ENCODE measurements around the gene CPOX.

CPOX gene

DNA sequence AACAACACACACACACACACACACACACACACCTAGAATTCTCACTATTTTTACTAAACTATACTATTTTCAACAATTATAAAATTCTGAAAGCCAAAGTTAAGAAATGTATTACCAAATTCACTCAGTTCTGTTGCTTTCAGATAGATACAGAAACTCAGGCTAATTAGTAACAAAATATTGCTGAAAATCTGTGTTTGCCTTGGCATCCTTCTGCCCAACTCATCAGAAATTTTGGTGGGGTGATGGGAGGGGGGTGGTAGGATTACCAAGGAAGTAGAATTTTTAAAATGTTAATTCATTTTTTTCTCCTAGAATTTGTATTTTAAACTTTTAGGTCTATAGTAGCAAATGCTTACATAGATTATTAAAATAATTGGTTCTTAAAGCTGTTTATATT, 2.7 kb upstream of the CPOX start:
- no peak for DNase-seq (ENCODE audit: low spot score)

DNA sequence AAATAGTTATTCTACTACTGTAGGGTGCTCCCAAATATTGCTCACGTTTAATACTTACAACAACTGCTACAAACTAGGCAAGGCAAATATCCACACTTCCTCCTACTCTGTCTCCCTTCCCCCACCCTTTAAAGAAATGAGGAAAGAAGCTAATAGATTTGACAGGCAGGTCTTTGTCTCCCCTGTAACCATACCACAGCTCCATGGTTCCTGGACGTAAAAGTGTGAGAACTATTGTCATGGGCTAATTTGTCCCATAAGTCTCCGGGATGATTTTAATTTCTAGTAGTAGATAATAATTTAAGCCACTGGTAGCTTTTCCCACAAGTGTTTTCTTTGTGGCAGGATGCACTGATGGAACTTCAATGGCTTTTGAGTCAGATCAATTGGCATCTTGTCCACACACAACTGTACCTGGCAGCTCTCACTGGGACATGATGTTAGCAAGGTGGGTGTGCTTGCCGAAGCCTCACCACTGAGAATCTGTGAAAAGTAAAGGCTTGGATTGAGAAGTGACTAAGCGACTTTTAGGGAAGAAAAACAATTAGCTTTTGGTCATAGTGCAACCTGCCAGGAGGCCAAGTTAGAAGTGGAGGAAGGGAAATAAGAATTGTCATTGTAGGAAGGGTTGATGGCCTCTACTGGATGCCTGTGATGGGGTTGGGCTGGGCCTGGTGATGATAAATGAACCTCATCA, 1.4 kb upstream of the CPOX start:
- DNase-seq (ENCODE audit: low spot score): no peak

DNA sequence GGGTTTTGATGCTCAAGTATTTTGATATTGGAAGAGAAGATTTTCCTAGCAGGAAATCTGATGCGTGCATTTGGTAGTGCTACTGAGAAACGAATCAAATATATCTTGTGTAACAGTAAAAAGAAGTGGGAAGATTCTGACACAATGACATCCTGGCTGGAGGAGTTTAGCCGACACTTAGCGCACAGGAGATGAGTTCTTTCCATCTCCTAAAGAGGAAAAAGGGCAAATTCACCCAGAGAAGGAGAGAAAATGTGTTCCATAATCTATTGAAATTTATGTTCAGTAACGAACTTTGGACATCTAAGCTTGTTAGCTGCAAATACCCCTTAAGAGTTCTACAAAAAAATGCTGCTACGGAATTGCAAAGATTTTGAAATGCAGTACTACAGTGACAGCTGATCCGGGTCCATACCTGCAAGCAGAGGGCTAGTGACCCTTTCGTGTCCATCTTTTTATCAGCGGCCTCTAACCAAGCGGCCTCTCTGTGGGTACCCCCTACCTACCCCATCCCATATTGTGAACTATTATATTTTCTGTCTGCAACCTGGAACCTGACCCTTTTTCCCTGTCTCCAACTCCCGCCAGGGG, 971 bp downstream of the CPOX start:
- no peak for DNase-seq (ENCODE audit: low spot score)

DNA sequence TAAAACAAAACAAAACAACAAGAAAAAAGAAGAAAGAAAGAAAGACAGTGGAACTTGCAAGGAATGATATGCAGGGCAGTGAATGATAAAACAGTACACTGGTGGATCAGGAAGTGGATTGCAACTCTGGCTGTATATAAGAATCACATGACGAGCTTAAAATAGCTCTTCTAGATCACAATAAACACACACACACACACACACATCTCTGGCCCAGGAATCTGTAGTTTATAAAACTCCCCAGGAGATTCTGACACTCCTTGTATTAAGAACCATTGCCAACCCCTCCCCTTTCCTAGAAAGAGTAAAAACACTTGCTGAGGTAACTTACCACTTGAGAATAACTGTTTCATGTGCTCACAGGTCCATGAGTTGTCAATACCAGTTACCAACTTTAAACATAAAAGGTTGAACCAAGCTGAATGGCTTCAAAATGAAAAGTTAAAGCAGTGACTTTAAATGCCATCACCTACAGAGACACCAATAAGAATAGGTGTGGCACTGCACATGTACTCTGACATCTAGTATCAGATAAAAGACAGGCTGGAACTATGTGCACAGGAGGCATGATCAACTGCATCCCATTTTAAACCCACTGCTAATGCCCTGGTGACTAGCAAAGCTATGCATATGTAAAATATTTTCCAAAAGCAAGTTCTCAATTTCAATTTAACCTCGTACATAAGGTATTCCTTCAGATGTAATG, 3.9 kb downstream of the CPOX start:
- no peak for DNase-seq (ENCODE audit: low spot score)

DNA sequence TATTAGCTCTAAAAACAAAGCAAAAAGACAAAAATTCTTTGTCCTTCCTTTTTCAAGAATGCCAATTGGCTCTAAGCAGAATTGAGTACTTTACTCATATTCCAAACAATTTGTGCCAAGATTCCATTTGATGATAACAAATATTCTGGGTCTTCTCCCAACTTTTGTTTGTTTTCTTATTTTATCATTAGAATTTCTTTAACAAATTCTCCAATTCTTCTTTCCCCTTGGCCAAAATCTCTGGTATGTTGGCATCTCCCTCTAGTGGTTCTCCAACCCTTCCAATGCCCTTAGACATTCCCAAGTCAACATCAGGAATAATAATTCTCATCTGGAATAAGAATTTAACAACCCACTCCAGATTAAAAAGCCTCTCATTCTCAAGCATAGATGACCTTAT, 5.3 kb downstream of the CPOX start:
- no peak for DNase-seq (ENCODE audit: low spot score)

DNA sequence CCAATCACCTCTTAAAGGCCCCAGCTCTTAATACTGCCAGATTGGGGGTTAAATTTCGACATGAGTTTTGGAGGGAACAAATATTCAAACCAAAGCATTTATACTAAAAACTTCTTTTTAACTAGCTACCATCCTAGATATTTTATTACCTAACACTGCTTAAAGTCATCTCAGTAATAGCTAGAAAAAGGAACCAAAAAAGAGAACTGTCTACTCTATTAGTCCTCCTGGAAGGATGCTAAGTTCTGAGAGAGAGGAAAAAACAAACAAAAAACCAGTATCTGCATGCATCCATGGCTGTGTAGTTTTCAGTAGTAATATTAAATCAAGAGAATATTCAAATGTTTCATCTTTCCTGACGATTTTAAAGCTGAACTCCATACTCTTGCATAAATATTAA, 5.8 kb downstream of the CPOX start:
- DNase-seq (ENCODE audit: low spot score): no peak

DNA sequence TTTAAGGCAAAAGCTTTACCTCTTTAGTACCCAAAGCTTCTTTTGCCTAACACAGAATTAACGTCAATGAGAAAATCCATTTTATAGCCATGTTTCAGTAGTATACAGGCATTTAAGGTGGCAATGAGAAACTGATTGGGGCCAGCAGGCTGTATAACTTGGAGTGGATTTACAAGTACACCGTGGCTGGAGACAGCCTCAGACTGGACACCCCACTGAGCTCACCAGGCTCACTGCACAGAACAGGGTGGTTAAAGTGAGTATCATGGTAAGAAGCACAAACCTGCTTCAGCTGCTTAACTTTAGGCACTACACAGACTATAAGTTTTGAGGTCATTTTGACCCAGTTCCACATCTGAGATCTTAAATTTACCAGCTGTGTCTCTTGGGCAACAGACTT, 8.9 kb downstream of the CPOX start:
- DNase-seq (ENCODE audit: low spot score): no peak

DNA sequence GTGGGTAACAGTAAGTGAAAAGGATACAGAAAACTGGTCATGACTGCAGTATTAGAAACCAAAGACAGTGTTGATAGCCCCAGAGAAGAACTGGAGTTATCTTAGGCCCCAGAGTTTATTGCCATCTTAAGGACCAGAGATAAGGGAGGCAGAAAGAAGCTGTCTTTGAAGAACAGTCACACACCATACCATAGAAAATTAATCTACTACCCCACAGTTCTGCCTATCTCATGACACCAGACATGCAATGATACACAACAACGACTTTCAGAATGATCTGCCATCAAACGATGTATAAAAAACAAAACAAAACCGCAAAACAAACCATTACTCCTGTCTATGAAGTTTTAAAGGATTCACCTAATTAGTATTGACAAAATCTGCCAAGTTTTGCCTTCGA, 9.6 kb downstream of the CPOX start:
- no peak for DNase-seq (ENCODE audit: low spot score)

DNA sequence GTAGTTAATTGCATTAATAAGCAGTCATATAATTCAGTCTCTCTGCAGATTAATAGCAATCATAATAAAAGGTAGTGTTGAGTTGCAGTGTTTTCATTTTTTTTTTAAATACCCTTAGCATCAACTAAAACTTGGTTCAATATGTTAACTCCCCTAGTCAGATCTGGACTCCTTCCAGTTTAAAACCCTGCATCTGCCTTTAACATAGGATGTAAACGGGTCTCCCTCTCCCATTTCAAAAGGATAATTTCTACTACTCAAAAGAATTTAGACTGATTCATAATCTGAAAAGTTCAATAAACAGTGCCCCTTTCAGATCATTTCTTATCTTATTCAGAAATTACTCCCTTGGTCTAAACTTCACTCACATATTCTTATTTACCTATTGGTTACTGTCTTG, 11.4 kb downstream of the CPOX start:
- DNase-seq (ENCODE audit: low spot score): no peak

DNA sequence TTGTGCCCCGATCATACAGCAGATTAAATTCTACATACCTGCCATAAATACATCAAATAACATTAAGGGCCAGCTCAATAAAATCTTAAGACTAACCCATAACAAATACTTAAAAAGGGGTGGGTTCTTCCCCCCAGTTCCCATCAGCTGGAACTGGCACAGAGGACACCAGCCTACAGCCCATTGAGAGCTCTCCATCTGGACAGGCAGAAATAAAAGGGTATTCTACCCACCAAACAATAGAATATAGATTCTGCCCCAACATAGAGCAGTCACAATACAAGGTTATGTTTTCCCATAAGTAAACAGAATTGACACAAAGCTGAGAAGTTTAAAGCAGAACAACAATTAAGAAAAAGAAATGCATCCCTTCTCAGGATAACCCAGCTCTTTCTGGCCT, 11.9 kb downstream of the CPOX start:
- no peak for DNase-seq (ENCODE audit: low spot score)

DNA sequence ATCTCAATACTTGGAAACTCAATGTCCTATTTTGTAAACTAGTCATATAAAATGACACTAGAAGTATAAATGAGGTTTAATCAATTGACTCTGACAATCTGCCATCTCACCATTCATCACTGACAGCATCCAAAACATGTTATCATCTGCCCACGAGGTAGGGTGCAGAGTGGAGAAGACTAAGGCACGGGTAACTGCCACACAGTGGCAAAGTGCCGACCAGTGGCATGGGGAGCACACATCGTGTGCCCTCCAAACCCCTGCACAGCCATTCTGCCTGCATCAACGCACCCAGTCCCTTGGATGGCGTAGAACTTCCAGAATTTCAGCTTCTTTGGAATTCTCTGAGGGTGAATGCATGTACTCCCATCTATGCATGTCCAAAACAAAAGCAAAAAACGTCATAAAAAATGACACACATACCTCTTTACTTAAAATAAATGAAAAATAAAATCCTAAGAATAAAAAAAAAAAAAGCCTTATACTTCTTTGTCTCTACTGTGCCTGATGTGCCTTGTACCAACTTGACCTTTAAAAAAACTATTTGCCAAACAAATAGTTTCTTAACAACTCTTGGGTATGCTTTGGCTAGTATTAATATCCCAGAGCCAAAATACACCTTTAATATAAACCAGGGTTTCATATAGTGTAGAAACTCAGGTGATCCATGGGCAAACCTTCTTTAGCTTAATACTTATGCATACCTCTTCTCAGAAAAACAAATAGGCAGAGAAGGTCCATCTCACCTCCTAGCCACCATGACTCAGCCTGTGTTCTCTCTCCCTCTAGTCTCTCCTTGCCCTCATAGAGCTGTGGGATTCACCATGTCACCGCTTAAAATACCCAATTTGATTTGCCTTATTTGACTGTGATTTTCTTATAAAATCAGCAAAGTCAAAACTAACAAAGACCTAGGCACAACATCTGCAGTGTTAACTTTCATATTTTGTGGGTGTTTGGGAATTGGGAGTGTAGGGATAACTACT, 12.7 kb downstream of the CPOX start:
- no peak for DNase-seq (ENCODE audit: low spot score)

DNA sequence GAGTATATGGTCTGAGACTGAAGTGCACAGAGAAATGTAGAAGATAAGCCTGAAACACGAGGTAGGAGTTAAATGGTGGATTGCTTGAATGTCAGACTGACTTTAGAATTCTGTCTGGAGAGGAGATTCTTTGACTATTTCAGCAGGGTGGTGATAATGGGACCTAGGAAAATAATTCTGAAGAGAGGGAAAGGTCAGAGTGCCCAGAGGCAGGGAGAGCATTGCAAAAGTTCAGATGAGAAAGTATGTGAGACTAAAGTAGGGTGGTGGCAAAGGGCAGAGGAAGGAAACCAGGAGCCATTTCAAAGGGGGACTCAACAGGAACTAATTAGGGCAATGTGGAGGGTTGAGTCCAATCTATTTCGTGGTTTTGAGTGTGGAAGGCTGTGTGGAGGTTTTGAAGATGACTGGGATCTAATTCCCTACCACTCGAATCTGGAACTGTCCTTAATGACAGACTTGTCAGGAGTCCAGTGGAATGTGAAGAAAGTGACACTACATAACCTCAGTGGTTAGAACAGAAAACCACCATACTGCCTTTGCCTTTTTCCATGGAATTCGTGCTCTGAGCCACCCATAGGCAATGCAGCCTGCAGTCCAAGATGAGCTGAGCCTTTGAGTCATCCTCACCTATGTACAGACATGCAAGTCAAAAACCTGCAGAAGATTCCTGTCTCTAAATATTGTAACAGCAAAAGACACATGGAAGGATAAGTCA, 16.1 kb downstream of the CPOX start:
- DNase-seq (ENCODE audit: low spot score): no peak

DNA sequence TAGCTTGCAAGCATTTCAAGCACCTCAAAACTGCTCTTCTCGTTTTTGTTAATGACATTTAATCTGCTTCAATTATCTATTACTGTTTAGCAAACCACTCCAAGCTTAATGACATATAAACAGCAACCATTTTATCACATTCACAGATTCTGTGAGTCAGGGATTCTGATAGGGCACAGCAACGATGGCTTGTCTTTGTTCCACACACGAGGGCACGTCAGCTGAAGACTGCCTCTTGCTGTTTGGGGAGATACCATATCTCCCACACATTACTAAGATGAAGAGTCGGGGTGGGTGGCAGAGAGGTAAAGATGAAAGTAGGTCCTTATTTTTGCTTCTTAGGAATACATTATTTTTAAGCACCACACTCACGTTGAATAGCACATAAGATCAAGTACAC, 19.3 kb downstream of the CPOX start:
- no peak for DNase-seq (ENCODE audit: low spot score)

DNA sequence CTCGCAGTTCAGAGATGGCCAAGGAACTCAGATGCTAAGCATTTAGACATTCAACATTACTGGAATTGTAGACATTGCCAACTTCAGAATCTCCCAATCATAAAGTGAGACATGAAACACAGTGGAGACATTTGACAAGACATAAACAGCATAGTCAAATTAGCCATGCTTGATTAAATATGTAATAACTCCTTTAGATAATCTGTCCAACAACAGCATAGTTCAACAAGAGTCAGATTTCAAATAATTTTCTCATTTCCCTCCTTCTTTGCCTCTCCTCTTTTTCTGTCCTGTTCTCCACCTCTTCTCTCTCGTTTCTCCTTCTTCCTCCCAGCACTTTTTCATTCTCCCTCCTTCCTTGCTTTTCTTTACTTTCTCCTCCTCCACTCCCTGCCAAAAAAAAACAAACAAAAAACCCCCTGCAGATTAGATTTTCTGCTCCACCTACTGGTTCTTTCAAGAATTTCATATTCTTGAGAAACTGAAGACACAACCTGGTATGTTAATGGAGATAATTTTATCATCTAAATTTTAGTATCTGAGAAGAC, 20.2 kb downstream of the CPOX start:
- DNase-seq (ENCODE audit: low spot score): no peak

DNA sequence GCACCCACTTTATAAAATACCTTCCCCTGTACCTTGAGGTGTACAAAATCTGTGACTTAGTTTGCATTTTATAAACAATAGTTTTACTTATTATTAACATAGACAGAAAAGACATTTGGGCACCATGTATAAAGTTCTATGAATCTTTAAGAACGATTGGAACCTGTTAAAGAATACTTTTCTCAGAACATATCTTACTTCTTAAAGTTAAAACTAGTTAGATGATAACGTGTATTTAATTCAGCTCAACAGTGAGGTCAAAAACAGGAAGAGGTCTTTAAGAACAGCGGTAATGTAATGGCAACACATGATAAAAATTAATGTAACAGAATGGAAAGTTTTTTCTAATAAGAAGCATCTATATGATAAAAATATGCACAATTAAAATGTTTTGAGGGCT, 25.0 kb downstream of the CPOX start:
- no peak for DNase-seq (ENCODE audit: low spot score)

DNA sequence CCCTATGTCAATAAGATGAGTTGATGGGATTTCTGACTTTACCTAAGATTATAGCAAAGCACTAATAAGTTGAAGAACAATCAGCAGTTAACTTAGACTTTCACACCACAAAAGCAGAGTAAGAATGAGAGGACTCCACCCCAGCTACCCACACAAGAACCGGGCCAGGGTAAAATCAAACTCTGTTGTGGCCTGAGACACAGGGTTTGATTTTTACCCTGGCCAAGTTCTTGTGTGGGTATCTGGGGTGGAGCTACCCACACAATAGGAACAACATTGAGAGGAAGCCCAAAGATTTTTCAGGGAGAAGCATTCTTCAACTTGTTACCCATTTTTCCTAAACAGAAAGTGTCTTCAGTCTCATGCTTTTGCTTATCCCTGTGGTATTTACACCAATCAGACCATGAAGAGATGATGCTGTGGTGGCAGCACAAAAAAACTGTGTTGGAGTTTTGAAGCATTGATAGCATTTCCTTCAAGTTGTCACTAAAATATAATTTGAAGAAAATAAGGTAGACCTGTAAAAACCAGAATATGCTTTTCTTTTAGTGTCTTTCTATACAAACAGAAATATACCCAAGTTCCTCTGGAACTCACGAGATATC, 25.6 kb downstream of the CPOX start:
- no peak for DNase-seq (ENCODE audit: low spot score)

DNA sequence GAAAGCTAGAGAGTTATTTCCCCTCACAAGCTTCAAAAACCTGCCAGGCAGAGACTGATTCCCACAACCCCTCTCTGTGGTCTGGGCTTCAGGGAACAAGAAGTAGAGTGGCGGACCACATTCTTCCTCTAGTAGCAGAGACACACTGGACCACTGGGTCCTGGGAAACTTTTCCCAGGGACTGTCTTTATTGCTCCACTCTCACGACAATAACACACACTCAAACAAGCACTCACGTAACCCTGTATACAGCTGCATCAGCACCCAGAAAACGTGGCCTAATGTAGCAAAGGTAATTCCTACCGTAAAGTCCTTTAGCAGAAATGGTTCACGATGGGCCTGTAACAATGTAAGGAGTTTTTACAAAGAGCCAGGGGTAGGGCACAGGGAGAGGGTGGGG, 27.6 kb downstream of the CPOX start:
- DNase-seq (ENCODE audit: low spot score): no peak

DNA sequence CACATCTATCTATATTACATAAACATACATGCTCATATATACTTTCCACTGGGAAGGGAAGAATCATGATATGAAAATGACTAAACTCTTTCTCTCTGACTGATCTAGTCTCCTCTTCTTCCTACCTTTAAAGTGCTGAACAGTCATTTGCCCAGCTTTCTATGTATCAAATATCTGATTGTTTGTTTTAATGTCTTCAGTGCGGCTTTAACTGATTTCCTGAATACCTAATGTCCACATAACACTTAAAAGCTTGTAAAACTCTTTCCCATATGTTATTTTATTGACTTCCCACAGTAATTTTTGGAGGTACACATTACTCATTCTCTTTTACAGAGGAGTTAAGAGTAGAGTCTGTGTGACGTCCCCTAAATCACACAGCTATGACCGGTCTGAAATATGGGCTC, 28.2 kb downstream of the CPOX start:
- no peak for DNase-seq (ENCODE audit: low spot score)

DNA sequence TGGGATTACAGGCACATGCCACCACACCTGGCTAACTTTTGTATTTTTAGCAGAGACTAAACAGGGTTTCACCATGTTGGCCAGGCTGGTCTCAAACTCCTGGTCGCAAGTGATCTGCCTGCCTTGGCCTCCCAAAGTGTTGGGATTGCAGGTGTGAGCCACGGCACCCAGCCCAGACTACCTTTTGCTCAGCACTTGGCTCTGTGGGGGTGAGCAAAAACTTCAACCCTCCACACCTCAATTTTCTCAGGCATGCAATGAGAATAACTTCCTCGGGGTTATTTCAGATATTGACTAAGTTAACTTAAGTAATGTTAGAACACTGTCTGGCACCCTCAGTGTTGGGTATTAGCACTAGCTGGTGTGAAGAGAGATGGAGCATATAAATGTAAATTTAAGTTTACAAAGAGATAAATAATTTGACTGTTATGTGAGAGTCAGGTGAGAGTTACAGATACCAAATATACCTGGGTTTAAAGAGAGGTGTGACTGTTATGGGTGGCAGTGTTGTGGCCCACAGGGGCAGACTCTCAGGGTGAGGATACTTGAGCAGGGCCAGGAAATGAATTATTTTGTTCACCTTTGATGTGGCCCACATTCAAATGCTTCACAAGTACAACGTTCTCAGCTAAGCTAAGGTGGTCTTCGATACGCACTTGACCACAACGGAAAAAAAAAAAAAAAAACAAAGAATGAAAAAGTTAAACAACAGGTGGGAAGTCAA, 29.0 kb downstream of the CPOX start:
- no peak for DNase-seq (ENCODE audit: low spot score)

DNA sequence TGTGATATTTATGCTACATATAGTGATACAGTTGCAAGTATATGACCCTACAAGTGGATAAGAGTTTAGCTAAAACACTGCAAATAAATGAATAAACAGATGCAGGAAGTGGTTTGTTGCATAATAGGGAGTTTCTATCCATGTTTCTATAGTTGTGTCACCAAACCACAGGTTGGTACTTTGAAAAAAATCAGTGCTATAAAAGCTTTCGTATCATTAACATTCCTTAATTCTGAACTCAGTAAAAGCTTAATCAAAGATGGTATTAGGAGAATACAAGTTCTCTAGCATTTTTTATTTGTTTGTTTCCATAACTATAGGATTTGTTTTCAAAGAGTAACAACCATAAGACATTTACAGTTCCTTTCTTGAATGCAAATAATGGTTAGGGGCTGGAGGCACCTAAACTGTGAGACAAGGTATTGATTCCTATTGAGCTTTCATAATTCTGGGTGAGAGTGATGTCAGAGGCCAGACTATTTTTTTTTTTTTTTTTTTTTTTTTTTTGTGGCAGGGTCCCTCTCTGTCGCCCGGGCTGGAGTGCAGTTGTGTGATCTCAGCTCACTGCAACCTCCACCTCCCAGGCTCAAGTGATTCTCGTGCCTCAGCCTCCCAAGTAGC, 29.6 kb downstream of the CPOX start:
- no peak for DNase-seq (ENCODE audit: low spot score)
